Stromal cell of bone marrow (primary cell): Measurements from ENCODE around the gene ZC3H12D.
A peak's percentile ranks its signal among the peaks of the same experiment; 100 is the strongest.

ENCODE experiments used
- DNase-seq: peaks from one replicate; pipeline ENCODE4 v3.0.0-alpha.2; 2012; ENCODE audit warnings: low read depth

ZC3H12D gene

GRCh38 chr6:149441740-149442139 is 43.1 kb downstream of the ZC3H12D start:
- no peak for DNase-seq

GRCh38 chr6:149440735-149441671 is 43.8 kb downstream of the ZC3H12D start:
- DNase-seq: no peak

GRCh38 chr6:149439626-149440025 is 45.2 kb downstream of the ZC3H12D start:
- DNase-seq: no peak

GRCh38 chr6:149438855-149439254 is 46.0 kb downstream of the ZC3H12D start:
- no peak for DNase-seq

GRCh38 chr6:149437212-149437611 is 47.6 kb downstream of the ZC3H12D start:
- no peak for DNase-seq

- DNase-seq: no peak
Observed at GRCh38 chr6:149436647-149437046, 48.2 kb downstream of the ZC3H12D start.

- DNase-seq: no peak
Observed at GRCh38 chr6:149435919-149436586, 48.8 kb downstream of the ZC3H12D start.

- no peak for DNase-seq
Observed at GRCh38 chr6:149433881-149434280, 50.9 kb downstream of the ZC3H12D start.

GRCh38 chr6:149433405-149433804 is 51.4 kb downstream of the ZC3H12D start:
- no peak for DNase-seq

GRCh38 chr6:149431905-149432775 is 52.7 kb downstream of the ZC3H12D start:
- peak; percentile 72 for DNase-seq

GRCh38 chr6:149429427-149430360 is 55.1 kb downstream of the ZC3H12D start:
- DNase-seq: no peak

- no peak for DNase-seq
Observed at GRCh38 chr6:149428606-149429005, 56.2 kb downstream of the ZC3H12D start.

GRCh38 chr6:149425754-149426153 is 59.1 kb downstream of the ZC3H12D start:
- no peak for DNase-seq

- no peak for DNase-seq
Observed at GRCh38 chr6:149425224-149425623, 59.6 kb downstream of the ZC3H12D start.

GRCh38 chr6:149423964-149424440 is 60.8 kb downstream of the ZC3H12D start:
- no peak for DNase-seq

GRCh38 chr6:149422581-149422980 is 62.2 kb downstream of the ZC3H12D start:
- DNase-seq: no peak

- no peak for DNase-seq
Observed at GRCh38 chr6:149421132-149421531, 63.7 kb downstream of the ZC3H12D start.

- DNase-seq: no peak
Observed at GRCh38 chr6:149419696-149420404, 65.0 kb downstream of the ZC3H12D start.

GRCh38 chr6:149414821-149415220 is 70.0 kb downstream of the ZC3H12D start:
- DNase-seq: no peak

GRCh38 chr6:149414009-149414408 is 70.8 kb downstream of the ZC3H12D start:
- DNase-seq: no peak
